GM12878 (cell line): Measurements from ENCODE around the gene WNT11. TPM values are rescaled to one million over a fixed set of nuclear protein-coding genes. Genes with fewer than 3 reads are reported as not detected.

Experiments used
- ATAC-seq: fragments of 200-7000 bp; cut with Tn5 transposase; 3 replicates; pipeline ENCODE4 v1.9.1; 2020; ENCODE audit warnings: mild to moderate bottlenecking, moderate library complexity
- BruUV-seq: library from RNA; stranded (reverse); fragments of 400-500 nt; replicated peaks from 2 replicates; lab custom pipeline; 2021; lab: Mats Ljungman, UMichigan
- CTCF ChIA-PET: fragments of 300-600 bp; sonication (Branson Sonifier 250); formaldehyde crosslinking; extraction: SDS; loops from one replicate; lab custom pipeline; 2021; ENCODE audit warnings: inconsistent platforms; lab: Yijun Ruan, JAX
- POLR2A ChIA-PET: fragments of 350-600 bp; formaldehyde crosslinking; extraction: SDS; loops from one replicate; lab custom pipeline; 2021; ENCODE audit warnings: inconsistent platforms; lab: Charles Lee
- RAD21 ChIA-PET: fragments of 300-600 bp; sonication (Branson Sonifier 250); formaldehyde crosslinking; loops from one replicate; lab custom pipeline; 2023; ENCODE audit warnings: antibody characterized with exemption; ENCODE audit not compliant: unreplicated experiment; lab: Charles Lee
- SMC1A ChIA-PET: fragments of 300-600 bp; sonication (Branson Sonifier 250); formaldehyde crosslinking; loops from one replicate; lab custom pipeline; 2023; ENCODE audit not compliant: unreplicated experiment, uncharacterized antibody; lab: Charles Lee
- DNase-seq: peaks from one replicate; pipeline ENCODE4 v3.0.0-alpha.2; 2011; ENCODE audit warnings: low read depth, low spot score
- FAIRE-seq: peaks from 3 replicates; lab custom pipeline; 2011; peaks lifted over from hg19 to GRCh38; lab: Jason Lieb, UNC
- H2AFZ ChIP-seq: 2 replicates; pipeline ENCODE4 v1.6.0; 2011; ENCODE audit warnings: low read depth, low read length, control low read depth; ENCODE audit not compliant: control insufficient read depth
- H3K27ac ChIP-seq: 2 replicates; pipeline ENCODE4 v1.5.1; 2011; ENCODE audit warnings: control low read depth; ENCODE audit not compliant: control insufficient read depth, insufficient read depth
- H3K27me3 ChIP-seq, 2 experiments: replicated peaks in 1 of 2; 2 replicates each; pipeline versions ENCODE4 v1.6.0 to v1.6.1; 2011; ENCODE audit warnings: low read length in 1 of 2; ENCODE audit not compliant: control insufficient read depth in 2 of 2, insufficient read depth in 2 of 2
- H3K36me3 ChIP-seq, 2 experiments: 2 replicates each; pipeline ENCODE4 v1.5.1; 2011; ENCODE audit warnings: low read length in 1 of 2; ENCODE audit not compliant: control insufficient read depth in 2 of 2, insufficient read depth in 2 of 2
- H3K4me1 ChIP-seq: 2 replicates; pipeline ENCODE4 v1.6.1; 2011; ENCODE audit warnings: mild to moderate bottlenecking, low read length, moderate library complexity, mixed read lengths; ENCODE audit not compliant: control insufficient read depth, insufficient read depth
- H3K4me2 ChIP-seq: 2 replicates; pipeline ENCODE4 v1.6.0; 2011; ENCODE audit warnings: control low read depth; ENCODE audit not compliant: control insufficient read depth, insufficient read depth
- H3K4me3 ChIP-seq: fragments of 200-600 bp; sonication (generic); 2 replicates; pipeline ENCODE4 v1.5.1; 2016
- H3K79me2 ChIP-seq: 2 replicates; pipeline ENCODE4 v1.6.0; 2011; ENCODE audit warnings: low read length; ENCODE audit not compliant: control insufficient read depth, insufficient read depth
- H3K9ac ChIP-seq: 2 replicates; pipeline ENCODE4 v1.8.0; 2011; ENCODE audit warnings: low read length, control low read depth, mixed read lengths; ENCODE audit not compliant: control insufficient read depth, insufficient read depth
- H3K9me3 ChIP-seq: replicated peaks from 3 replicates; pipeline ENCODE4 v1.5.1; 2011; ENCODE audit warnings: mild to moderate bottlenecking, low read length; ENCODE audit not compliant: control insufficient read depth, insufficient read depth
- H4K20me1 ChIP-seq: 2 replicates; pipeline ENCODE4 v1.6.0; 2011; ENCODE audit not compliant: control insufficient read depth, insufficient read depth
- ASH2L ChIP-seq: fragments of 300-600, 200-600 bp; sonication (generic); IDR thresholded peaks from 2 replicates; pipeline ENCODE4 v1.6.1; 2017; ENCODE audit warnings: low read depth, mild to moderate bottlenecking, borderline replicate concordance
- CHD4 ChIP-seq: fragments of 200-600 bp; sonication (generic); IDR thresholded peaks from 2 replicates; pipeline ENCODE4 v1.6.1; 2016; ENCODE audit warnings: mild to moderate bottlenecking
- E2F8 ChIP-seq: fragments of 450-650 bp; IDR thresholded peaks from 2 replicates; pipeline ENCODE4 v1.6.1; 2018; ENCODE audit warnings: mild to moderate bottlenecking, low read depth, moderate library complexity; ENCODE audit not compliant: partially characterized antibody
- EP300 ChIP-seq, 2 experiments: fragments of 150-350 bp in 1 of 2; IDR thresholded peaks; 2 replicates each; pipeline ENCODE4 v1.6.1; 2011 to 2012; ENCODE audit warnings: low read depth in 2 of 2, low read length in 2 of 2, borderline replicate concordance in 1 of 2, improper control_type of control experiment in 1 of 2, inconsistent platforms in 1 of 2; ENCODE audit not compliant: control insufficient read depth in 1 of 2
- HDGF ChIP-seq: fragments of 450-650 bp; IDR thresholded peaks from 2 replicates; pipeline ENCODE4 v1.6.1; 2016; ENCODE audit warnings: antibody characterized with exemption
- NRF1 ChIP-seq: conservative IDR thresholded peaks from 2 replicates; pipeline ENCODE4 v1.6.1; 2011; ENCODE audit warnings: mild to moderate bottlenecking, low read depth, low read length, improper control_type of control experiment
- PBX3 ChIP-seq: IDR thresholded peaks from 2 replicates; pipeline ENCODE4 v1.6.1; 2011; ENCODE audit warnings: mild to moderate bottlenecking, low read depth, low read length, moderate library complexity; ENCODE audit not compliant: insufficient replicate concordance
- WGBS: methylation state at CpG from one replicate; pipeline ENCODE4 v1.1.6; 2016; ENCODE audit warnings: low lambda C conversion rate; ENCODE audit not compliant: insufficient replicate concordance, insufficient coverage; ENCODE audit errors: missing lambda C conversion rate; 5-methylcytosine and 5-hydroxymethylcytosine counted together
- in situ Hi-C: fragments of 300-500 bp; cut with MboI; formaldehyde crosslinking; loops from 9 replicates; pipeline ENCODE4 v1.14.3; 2018; ENCODE audit warnings: mixed read lengths
- intact Hi-C: fragments of 100-400 bp; cut with micrococcal nuclease; formaldehyde crosslinking; loops from one replicate; pipeline ENCODE4 v1.14.2; 2022; ENCODE audit not compliant: unreplicated experiment
- polyA plus RNA-seq, 11 experiments: library from polyadenylated mRNA; depleted of rRNA in 4 of 11; unstranded in 6 of 11; stranded (reverse) in 5 of 11; fragments of >200 nt; fragmentation: Nextera tagmentation in 4 of 11; fragmentation: Illumina TruSeq in 1 of 11; extraction: Ambion mirVana in 4 of 11; extraction: Trizol in 1 of 11; gene quantifications; 1 replicate in 1 of 11; 2 replicates in 10 of 11; pipeline versions ENCODE4 v1.2.1 to v1.2.3, GENCODE V29; 2011 to 2016; ENCODE audit warnings: inconsistent platforms in 2 of 11, missing spikeins in 2 of 11, low read depth in 1 of 11
- total RNA-seq, 4 experiments: library from RNA; depleted of rRNA in 3 of 4; stranded (reverse); fragments of >200 nt in 3 of 4; fragmentation: Illumina TruSeq in 1 of 4; extraction: Trizol in 1 of 4; gene quantifications; 2 replicates each; pipeline versions ENCODE4 v1.2.1 to v1.2.3, GENCODE V29; 2013 to 2021

Gene WNT11
- total and polyA plus RNA-seq, 10 of the 15 experiments (the other 5 are each of a cell fraction or from before 2014, with no cell fraction given), result 0.05 to 0.19 TPM; not detected in 8

- TF ChIP-seq NRF1 (no peak), HDGF (no peak)
Observed at GRCh38 chr11:76179147-76179546, 27.2 kb downstream of the WNT11 start (continued).

GRCh38 chr11:76177250-76177686 lies 29.0 kb downstream of the WNT11 start:
- ChIA-PET SMC1A (no interaction called here), POLR2A (no interaction called here), CTCF (no interaction called here), RAD21 (no interaction called here)
- no peak for TF ChIP-seq PBX3
- no peak for TF ChIP-seq CHD4
- no peak for TF ChIP-seq EP300 (IDR thresholded peaks at IDR 0.05; ENCODE audit: borderline replicate concordance in 1 of 2, control insufficient read depth in 1 of 2, low read depth in 2 of 2, low read length in 2 of 2)
- TF ChIP-seq ASH2L, result no peak
- no peak for TF ChIP-seq E2F8
- peaks cover 3% of the 10 kb centered on the region; the same call in 1 of the 2 replicates for H3K4me1 ChIP-seq
- FAIRE-seq, result no peak
- no peak overlapping the region for H3K4me3 ChIP-seq
- H3K27me3 ChIP-seq, result no peaks in the 10 kb centered on the region
- in situ Hi-C loops (no loop called here), intact Hi-C loops (no loop called here)
- no peak overlapping the region for H3K4me2 ChIP-seq
- no peak overlapping the region for H3K9ac ChIP-seq
- no peaks in the 10 kb centered on the region for H4K20me1 ChIP-seq
- no peaks in the 10 kb centered on the region for H3K79me2 ChIP-seq
- WGBS, result 52% methylated on average over 6 of the region's 6 CpGs
- no peak overlapping the region for H2AFZ ChIP-seq
- ATAC-seq, result no peak
- no peak for DNase-seq
- no peaks in the 10 kb centered on the region for H3K36me3 ChIP-seq
- no peaks in the 10 kb centered on the region for H3K9me3 ChIP-seq
- no peak overlapping the region for H3K27ac ChIP-seq
- BruUV-seq, result no TSS peak
